D721Med (cell line): ENCODE measurements around the gene SUFU.

ENCODE experiments used
- DNase-seq: peaks from one replicate; pipeline ENCODE4 v3.0.0; 2011; ENCODE audit warnings: low spot score; ENCODE audit not compliant: insufficient read length
- FAIRE-seq: peaks from 2 replicates; lab custom pipeline; 2011; peaks lifted over from hg19 to GRCh38; lab: Jason Lieb, UNC
- TF ChIP-seq, protein P1 (sequence below): IDR thresholded peaks from 2 replicates; pipeline ENCODE4 v1.5.1; 2012; ENCODE audit warnings: mild to moderate bottlenecking, control low read depth; ENCODE audit not compliant: insufficient read depth; ENCODE audit errors: missing control alignments

SUFU gene

DNA sequence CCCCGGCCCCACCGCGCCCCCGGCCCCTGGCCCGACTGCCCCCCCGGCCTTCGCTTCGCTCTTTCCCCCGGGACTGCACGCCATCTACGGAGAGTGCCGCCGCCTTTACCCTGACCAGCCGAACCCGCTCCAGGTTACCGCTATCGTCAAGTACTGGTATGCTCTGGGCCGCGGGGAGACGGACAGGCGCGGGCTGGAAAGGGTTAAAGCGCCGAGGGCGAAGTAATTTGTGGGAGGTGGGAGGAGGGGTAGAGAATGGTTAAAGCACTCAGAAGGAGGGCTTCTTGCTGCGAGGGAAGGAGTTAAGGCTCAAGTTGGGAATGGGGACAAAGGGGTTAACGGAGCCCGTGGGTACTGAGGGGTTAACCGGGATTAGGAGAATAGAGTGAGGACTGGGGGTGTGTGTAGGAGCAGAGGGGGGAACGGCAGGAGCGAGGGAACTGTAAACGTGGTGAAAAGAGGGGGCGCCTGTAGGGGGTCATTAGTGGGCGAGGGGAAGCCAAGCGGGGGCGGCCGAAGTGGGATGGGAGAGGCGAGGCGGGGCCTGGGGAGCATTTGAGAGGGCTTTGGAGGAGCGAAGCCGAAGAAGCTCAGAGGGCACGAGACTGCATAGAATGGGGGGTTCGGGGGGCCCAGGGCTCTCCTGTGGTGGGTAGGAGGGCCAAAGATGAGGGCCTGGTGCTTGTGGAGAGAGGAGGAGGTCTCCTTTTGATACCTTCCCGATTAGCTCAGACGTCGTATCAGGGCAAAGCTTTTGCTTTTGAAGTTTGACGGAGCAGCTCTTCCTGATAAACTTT lies 605 bp downstream of the SUFU start:
- DNase-seq (no peak), FAIRE-seq (no peak)
- TF ChIP-seq, protein P1, sequence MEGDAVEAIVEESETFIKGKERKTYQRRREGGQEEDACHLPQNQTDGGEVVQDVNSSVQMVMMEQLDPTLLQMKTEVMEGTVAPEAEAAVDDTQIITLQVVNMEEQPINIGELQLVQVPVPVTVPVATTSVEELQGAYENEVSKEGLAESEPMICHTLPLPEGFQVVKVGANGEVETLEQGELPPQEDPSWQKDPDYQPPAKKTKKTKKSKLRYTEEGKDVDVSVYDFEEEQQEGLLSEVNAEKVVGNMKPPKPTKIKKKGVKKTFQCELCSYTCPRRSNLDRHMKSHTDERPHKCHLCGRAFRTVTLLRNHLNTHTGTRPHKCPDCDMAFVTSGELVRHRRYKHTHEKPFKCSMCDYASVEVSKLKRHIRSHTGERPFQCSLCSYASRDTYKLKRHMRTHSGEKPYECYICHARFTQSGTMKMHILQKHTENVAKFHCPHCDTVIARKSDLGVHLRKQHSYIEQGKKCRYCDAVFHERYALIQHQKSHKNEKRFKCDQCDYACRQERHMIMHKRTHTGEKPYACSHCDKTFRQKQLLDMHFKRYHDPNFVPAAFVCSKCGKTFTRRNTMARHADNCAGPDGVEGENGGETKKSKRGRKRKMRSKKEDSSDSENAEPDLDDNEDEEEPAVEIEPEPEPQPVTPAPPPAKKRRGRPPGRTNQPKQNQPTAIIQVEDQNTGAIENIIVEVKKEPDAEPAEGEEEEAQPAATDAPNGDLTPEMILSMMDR = no peak

DNA sequence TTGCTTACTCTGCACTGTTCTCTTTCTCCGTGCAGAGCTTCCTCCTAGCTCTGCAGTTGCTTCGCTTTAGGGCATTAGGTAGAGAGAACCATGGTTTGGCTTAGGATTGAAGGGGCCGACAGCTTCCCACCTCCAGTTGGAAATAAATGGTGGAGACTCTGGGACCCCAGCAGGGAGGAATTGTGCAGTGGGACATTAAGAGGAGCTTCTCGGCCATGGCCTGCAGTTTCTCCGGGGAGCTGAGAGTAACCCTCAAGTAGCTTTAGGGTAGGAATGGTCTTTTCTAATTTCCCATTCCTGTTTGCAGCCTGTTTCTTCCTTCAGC lies 1.2 kb downstream of the SUFU start:
- DNase-seq (no peak), FAIRE-seq (no peak)
- TF ChIP-seq, protein P1 = no peak

DNA sequence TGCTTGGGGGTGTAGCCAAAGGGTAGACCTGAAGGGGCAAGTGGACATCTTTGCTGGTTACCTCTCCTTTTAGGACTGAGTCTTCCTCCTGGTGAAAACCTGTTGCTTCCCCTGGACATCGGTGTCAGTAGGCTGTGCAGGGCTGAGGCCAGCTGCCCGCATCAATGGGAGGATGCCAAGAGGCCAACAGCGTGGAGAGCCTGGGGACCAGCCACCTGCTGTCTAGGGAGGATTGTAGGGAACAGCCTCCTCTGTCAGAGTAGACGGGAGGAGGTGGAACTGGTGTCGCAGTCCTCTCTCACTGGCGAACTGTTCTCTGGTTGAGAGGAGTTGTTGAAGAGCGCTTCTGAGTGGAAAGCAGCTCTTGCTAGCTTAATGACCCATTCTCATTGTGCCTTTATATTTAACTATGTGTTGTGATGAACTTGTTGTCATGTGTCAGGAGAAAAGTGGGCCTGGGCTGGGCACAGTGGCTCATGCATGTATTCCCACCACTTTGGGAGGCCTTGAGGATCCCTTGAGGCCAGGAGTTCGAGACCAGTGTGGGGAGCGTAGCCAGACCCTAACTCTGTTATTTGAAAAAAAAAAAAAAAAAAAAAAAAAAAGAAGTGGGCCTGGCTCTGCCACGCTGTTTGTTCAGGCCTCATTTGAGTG lies 1.8 kb downstream of the SUFU start:
- FAIRE-seq = no peak
- TF ChIP-seq, protein P1 = no peak
- DNase-seq = no peak

DNA sequence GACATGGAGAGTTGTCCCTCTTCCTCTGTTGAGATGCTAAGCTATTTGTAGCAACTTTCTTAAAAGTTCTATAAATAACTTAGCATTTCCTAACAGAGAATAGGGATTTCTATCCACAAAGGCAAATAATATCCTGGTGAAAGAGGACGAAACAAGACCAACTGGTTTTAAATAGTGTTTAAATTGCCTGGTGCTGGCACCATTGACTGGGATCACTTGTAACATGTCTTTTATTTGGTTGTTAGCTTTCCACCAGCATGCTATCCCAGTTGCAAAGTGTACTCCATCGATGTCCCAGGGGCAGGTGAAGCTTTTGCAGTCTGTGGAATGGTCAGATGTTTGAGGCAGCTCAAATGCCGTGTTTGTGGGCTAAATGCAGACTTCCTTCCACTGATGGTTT lies 3.7 kb downstream of the SUFU start:
- FAIRE-seq (no peak), DNase-seq (no peak)
- TF ChIP-seq, protein P1 = no peak

DNA sequence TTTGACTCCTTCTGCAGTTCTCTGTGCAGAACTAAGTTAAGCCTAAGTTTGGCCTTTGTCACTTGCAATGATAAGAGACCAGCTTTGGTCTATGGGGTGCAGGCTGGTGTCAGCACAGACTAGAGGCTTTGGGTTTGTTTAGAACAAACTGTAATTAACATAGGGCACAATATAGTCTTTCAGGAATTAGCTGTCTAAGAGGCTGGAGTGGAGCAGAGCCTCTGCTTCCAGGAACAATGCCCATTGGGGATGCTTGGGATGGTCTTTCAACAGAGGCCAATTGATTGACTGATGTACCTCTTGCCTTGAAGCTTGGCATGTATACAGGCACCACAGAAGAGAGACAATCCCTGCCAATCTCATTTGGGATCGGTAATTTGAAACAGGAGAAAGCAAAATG lies 4.7 kb downstream of the SUFU start:
- FAIRE-seq (no peak), DNase-seq (no peak)
- TF ChIP-seq, protein P1 = no peak

DNA sequence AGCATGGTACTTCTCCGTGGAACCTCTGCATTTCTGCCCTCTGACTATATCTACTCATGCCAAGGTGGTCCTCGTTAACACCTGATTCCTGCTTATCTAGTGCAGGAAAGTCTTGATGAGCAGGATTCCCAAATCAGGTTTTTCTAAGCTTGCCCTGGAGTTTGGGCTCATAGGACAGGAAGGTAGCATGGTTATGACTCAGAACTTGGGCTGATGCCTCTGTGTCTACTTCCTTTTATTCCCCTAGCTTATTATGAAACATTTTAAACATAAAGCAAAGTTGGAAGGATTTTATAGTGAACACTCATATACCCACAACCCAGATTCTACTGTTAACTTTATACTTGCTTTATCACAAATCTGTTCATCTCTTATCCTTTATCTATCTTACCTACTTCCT lies 5.6 kb downstream of the SUFU start:
- DNase-seq = no peak
- no peak for FAIRE-seq

More for the DNA sequence above, 5.6 kb downstream of the SUFU start:
- TF ChIP-seq, protein P1 = no peak
